DND-41 (cell line): ENCODE data around the gene RUNX1.

Experiments
- ATAC-seq: fragments of 200-7000 bp; cut with Tn5 transposase; 3 replicates; pipeline ENCODE4 v1.9.1; 2021; ENCODE audit warnings: low read depth; ENCODE audit not compliant: insufficient read depth
- DNase-seq: peaks from one replicate; pipeline ENCODE4 v3.0.0-alpha.2; 2020
- H2AFZ ChIP-seq: 2 replicates; pipeline ENCODE4 v1.6.0; 2012; ENCODE audit warnings: low read depth, low read length
- H3K27ac ChIP-seq: 2 replicates; pipeline ENCODE4 v1.5.1; 2012; ENCODE audit warnings: low read length, inconsistent platforms
- H3K27me3 ChIP-seq: fragments of 200-600 bp; sonication (generic); 2 replicates; pipeline ENCODE4 v1.6.0; 2012; ENCODE audit warnings: low read length, mild to moderate bottlenecking, inconsistent platforms; ENCODE audit not compliant: insufficient read depth, poor library complexity
- H3K36me3 ChIP-seq: 2 replicates; pipeline ENCODE4 v1.5.1; 2012; ENCODE audit warnings: low read length, inconsistent platforms; ENCODE audit not compliant: insufficient read depth
- H3K4me1 ChIP-seq: 2 replicates; pipeline ENCODE4 v1.5.1; 2012; ENCODE audit warnings: mild to moderate bottlenecking, low read length; ENCODE audit not compliant: insufficient read depth
- H3K4me2 ChIP-seq: 2 replicates; pipeline ENCODE4 v1.6.0; 2012; ENCODE audit warnings: mild to moderate bottlenecking, moderate library complexity, low read length, inconsistent platforms; ENCODE audit not compliant: insufficient read depth
- H3K4me3 ChIP-seq, 2 experiments: fragments of 200-600 bp in 1 of 2; shearing (Covaris generic) in 1 of 2; 2 replicates each; pipeline ENCODE4 v1.5.1; 2012 to 2016; ENCODE audit warnings: inconsistent platforms in 2 of 2, low read length in 2 of 2, mild to moderate bottlenecking in 2 of 2, low read depth in 1 of 2, moderate library complexity in 1 of 2
- H3K79me2 ChIP-seq: 2 replicates; pipeline ENCODE4 v1.6.0; 2012; ENCODE audit warnings: low read length, inconsistent platforms; ENCODE audit not compliant: insufficient read depth
- H3K9ac ChIP-seq: 2 replicates; pipeline ENCODE4 v1.6.0; 2012; ENCODE audit warnings: low read depth, mild to moderate bottlenecking, inconsistent platforms, low read length, moderate library complexity
- H3K9me3 ChIP-seq: 2 replicates; pipeline ENCODE4 v1.5.1; 2012; ENCODE audit warnings: low read length, moderate library complexity, mild to moderate bottlenecking, inconsistent platforms; ENCODE audit not compliant: insufficient read depth, severe bottlenecking
- H4K20me1 ChIP-seq: 2 replicates; pipeline ENCODE4 v1.6.0; 2012; ENCODE audit warnings: low read length; ENCODE audit not compliant: insufficient read depth
- EZH2 ChIP-seq: IDR thresholded peaks from 3 replicates; pipeline ENCODE4 v1.6.1; 2012; ENCODE audit warnings: borderline replicate concordance, low read depth, mild to moderate bottlenecking, moderate library complexity, low read length, inconsistent platforms; ENCODE audit not compliant: severe bottlenecking
- TF ChIP-seq, protein P1 (sequence below): IDR thresholded peaks from 2 replicates; pipeline ENCODE4 v1.5.1; 2012; ENCODE audit warnings: borderline replicate concordance, low read length, moderate library complexity, mild to moderate bottlenecking; ENCODE audit not compliant: poor library complexity, severe bottlenecking; ENCODE audit errors: extremely low read depth

The RUNX1 gene

DNA sequence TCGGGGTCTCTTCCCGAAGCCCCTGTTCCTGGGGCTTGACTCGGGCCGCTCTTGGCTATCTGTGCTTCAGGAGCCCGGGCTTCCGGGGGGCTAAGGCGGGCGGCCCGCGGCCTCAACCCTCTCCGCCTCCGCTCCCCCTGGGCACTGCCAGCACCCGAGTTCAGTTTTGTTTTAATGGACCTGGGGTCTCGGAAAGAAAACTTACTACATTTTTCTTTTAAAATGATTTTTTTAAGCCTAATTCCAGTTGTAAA lies 158.7 kb downstream of the RUNX1 start:
- peak overlapping the region; percentile 97 for H3K9ac ChIP-seq
- TF ChIP-seq EZH2: no peak
- peaks cover 54% of the 10 kb centered on the region for H3K4me1 ChIP-seq
- no peak for DNase-seq
- peak overlapping the region; percentile 75 for H3K4me2 ChIP-seq
- H2AFZ ChIP-seq: 0 out of 2 replicates have a peak overlapping the region, but pooled peaks have one; percentile 30
- peaks cover 40% of the 10 kb centered on the region for H3K36me3 ChIP-seq
- peaks cover 100% of the 10 kb centered on the region for H3K79me2 ChIP-seq
- H4K20me1 ChIP-seq: peaks cover 36% of the 10 kb centered on the region
- H3K4me3 ChIP-seq: peak overlapping the region; percentile 69 to 79; a peak in 3 of 4 replicates
- H3K9me3 ChIP-seq: no peaks in the 10 kb centered on the region
- ATAC-seq: no peak
- no peaks in the 10 kb centered on the region for H3K27me3 ChIP-seq
- H3K27ac ChIP-seq: peak overlapping the region; percentile 96

DNA sequence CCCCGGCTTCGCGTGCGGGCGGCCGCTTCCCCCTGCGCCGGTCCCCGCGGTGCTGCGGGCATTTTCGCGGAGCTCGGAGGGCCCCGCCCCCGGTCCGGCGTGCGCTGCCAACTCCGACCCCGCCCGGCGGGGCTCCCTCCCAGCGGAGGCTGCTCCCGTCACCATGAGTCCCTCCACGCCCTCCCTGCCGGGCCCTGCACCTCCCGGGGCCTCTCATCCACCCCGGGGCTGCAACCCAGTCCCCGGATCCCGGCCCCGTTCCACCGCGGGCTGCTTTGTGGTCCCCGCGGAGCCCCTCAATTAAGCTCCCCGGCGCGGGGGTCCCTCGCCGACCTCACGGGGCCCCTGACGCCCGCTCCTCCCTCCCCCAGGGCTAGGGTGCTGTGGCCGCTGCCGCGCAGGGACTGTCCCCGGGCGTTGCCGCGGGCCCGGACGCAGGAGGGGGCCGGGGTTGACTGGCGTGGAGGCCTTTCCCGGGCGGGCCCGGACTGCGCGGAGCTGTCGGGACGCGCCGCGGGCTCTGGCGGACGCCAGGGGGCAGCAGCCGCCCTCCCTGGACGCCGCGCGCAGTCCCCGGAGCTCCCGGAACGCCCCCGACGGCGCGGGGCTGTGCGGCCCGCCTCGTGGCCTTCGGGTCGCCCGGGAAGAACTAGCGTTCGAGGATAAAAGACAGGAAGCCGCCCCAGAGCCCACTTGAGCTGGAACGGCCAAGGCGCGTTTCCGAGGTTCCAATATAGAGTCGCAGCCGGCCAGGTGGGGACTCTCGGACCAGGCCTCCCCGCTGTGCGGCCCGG lies 159.2 kb downstream of the RUNX1 start:
- peak overlapping the region; percentile 96 for H3K27ac ChIP-seq

GRCh38 chr21:34889320-34889675 lies 159.8 kb downstream of the RUNX1 start:
- Histone ChIP-seq H3K4me3 (peak overlapping the region; percentile 69 to 79; a peak in 3 of 4 replicates), H3K36me3 (peaks cover 46% of the 10 kb centered on the region), H2AFZ (peak overlapping the region; percentile 66), H4K20me1 (peaks cover 41% of the 10 kb centered on the region), H3K27ac (peak overlapping the region; percentile 96), H3K4me2 (peak overlapping the region; percentile 75), H3K9me3 (no peaks in the 10 kb centered on the region), H3K79me2 (peaks cover 100% of the 10 kb centered on the region), H3K9ac (peak overlapping the region; percentile 97), H3K4me1 (peaks cover 54% of the 10 kb centered on the region), H3K27me3 (no peaks in the 10 kb centered on the region)
- ATAC-seq (peak; percentile 0; the same call in 2 of the 3 replicates), DNase-seq (peak; percentile 72)
- TF ChIP-seq, protein P1, sequence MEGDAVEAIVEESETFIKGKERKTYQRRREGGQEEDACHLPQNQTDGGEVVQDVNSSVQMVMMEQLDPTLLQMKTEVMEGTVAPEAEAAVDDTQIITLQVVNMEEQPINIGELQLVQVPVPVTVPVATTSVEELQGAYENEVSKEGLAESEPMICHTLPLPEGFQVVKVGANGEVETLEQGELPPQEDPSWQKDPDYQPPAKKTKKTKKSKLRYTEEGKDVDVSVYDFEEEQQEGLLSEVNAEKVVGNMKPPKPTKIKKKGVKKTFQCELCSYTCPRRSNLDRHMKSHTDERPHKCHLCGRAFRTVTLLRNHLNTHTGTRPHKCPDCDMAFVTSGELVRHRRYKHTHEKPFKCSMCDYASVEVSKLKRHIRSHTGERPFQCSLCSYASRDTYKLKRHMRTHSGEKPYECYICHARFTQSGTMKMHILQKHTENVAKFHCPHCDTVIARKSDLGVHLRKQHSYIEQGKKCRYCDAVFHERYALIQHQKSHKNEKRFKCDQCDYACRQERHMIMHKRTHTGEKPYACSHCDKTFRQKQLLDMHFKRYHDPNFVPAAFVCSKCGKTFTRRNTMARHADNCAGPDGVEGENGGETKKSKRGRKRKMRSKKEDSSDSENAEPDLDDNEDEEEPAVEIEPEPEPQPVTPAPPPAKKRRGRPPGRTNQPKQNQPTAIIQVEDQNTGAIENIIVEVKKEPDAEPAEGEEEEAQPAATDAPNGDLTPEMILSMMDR: no peak
- no peak for TF ChIP-seq EZH2

More for the DNA sequence above, 159.2 kb downstream of the RUNX1 start:
- Histone ChIP-seq H3K27me3 (no peaks in the 10 kb centered on the region), H2AFZ (peak overlapping the region; percentile 51; the same call in 1 of the 2 replicates), H4K20me1 (peaks cover 37% of the 10 kb centered on the region), H3K4me2 (peak overlapping the region; percentile 75), H3K4me3 (peak overlapping the region; percentile 69 to 79), H3K9me3 (no peaks in the 10 kb centered on the region), H3K79me2 (peaks cover 100% of the 10 kb centered on the region), H3K4me1 (peaks cover 54% of the 10 kb centered on the region), H3K36me3 (peaks cover 42% of the 10 kb centered on the region), H3K9ac (peak overlapping the region; percentile 97)
- TF ChIP-seq, protein P1: peak; percentile 91
- no peak for TF ChIP-seq EZH2
- peak; percentile 63 for ATAC-seq
- peak; percentile 80 for DNase-seq

GRCh38 chr21:34888569-34889319 lies 160.4 kb downstream of the RUNX1 start:
- peak; percentile 56 for ATAC-seq
- Histone ChIP-seq H2AFZ (peak overlapping the region; percentile 66), H3K79me2 (peaks cover 100% of the 10 kb centered on the region), H3K27ac (peak overlapping the region; percentile 96), H3K4me3 (peak overlapping the region; percentile 69 to 79), H3K9me3 (no peaks in the 10 kb centered on the region), H4K20me1 (peaks cover 43% of the 10 kb centered on the region), H3K9ac (peak overlapping the region; percentile 97), H3K4me1 (peaks cover 54% of the 10 kb centered on the region), H3K27me3 (no peaks in the 10 kb centered on the region), H3K4me2 (peak overlapping the region; percentile 75), H3K36me3 (peaks cover 51% of the 10 kb centered on the region)
- TF ChIP-seq, protein P1: peak; percentile 9
- no peak for TF ChIP-seq EZH2
- peak; percentile 92 for DNase-seq
